Liver (tissue), 9 donors: ENCODE data around the gene D2HGDH. TPM values are rescaled to one million over a fixed set of nuclear protein-coding genes. Genes with fewer than 3 reads are reported as not detected.

ENCODE experiments used
- DNase-seq: peaks from one replicate; pipeline ENCODE4 v3.0.0-alpha.2; 2017; ENCODE audit warnings: low spot score
- H3K27ac ChIP-seq, 2 donors: one replicate each; pipeline ENCODE4 v1.7.0; 2013; ENCODE audit warnings: inconsistent platforms in 2 of 2, low read length in 2 of 2, control low read depth in 1 of 2, low read depth in 1 of 2, mild to moderate bottlenecking in 1 of 2
- H3K27me3 ChIP-seq, 4 donors: one replicate each; pipeline versions ENCODE4 v1.6.1 to v1.7.0; 2013; ENCODE audit warnings: low read length in 3 of 4, inconsistent platforms in 1 of 4, mild to moderate bottlenecking in 1 of 4, moderate library complexity in 1 of 4; ENCODE audit not compliant: control insufficient read depth in 4 of 4, insufficient read depth in 4 of 4
- H3K36me3 ChIP-seq, 4 donors: one replicate each; pipeline versions ENCODE4 v1.6.1 to v1.7.0; 2013; ENCODE audit warnings: low read length in 3 of 4, mild to moderate bottlenecking in 3 of 4, low read depth in 1 of 4, moderate library complexity in 1 of 4; ENCODE audit not compliant: control insufficient read depth in 4 of 4, insufficient read depth in 3 of 4
- H3K4me1 ChIP-seq, 4 donors: one replicate each; pipeline versions ENCODE4 v1.6.1 to v1.7.0; 2013; ENCODE audit warnings: low read length in 3 of 4, mild to moderate bottlenecking in 3 of 4, moderate library complexity in 1 of 4; ENCODE audit not compliant: control insufficient read depth in 4 of 4, insufficient read depth in 4 of 4
- H3K4me3 ChIP-seq, 3 donors: one replicate each; pipeline versions ENCODE4 v1.6.1 to v1.7.0; 2013; ENCODE audit warnings: low read length in 3 of 3, control low read depth in 1 of 3, low read depth in 1 of 3, mild to moderate bottlenecking in 1 of 3
- H3K9ac ChIP-seq, 2 donors: one replicate each; pipeline ENCODE4 v1.7.0; 2013; ENCODE audit warnings: low read length in 2 of 2, mild to moderate bottlenecking in 2 of 2, moderate library complexity in 2 of 2, control low read depth in 1 of 2, low read depth in 1 of 2
- H3K9me3 ChIP-seq, 4 donors: one replicate each; pipeline versions ENCODE4 v1.6.1 to v1.7.0; 2013; ENCODE audit warnings: low read length in 3 of 4; ENCODE audit not compliant: control insufficient read depth in 4 of 4
- ATF3 ChIP-seq: IDR thresholded peaks from 2 replicates; pipeline ENCODE4 v1.6.1; 2016; ENCODE audit warnings: antibody characterized with exemption
- EGR1 ChIP-seq, 2 donors: IDR thresholded peaks; 2 replicates each; pipeline ENCODE4 v1.6.1; 2016 to 2018; ENCODE audit warnings: antibody characterized with exemption in 2 of 2, low read depth in 2 of 2
- FOXA1 ChIP-seq: IDR thresholded peaks from 2 replicates; pipeline ENCODE4 v1.6.1; 2016; ENCODE audit warnings: antibody characterized with exemption
- FOXA2 ChIP-seq: IDR thresholded peaks from 2 replicates; pipeline ENCODE4 v1.6.1; 2016; ENCODE audit warnings: antibody characterized with exemption
- GABPA ChIP-seq, 2 donors: IDR thresholded peaks in 1 of 2; conservative IDR thresholded peaks in 1 of 2; 2 replicates each; pipeline ENCODE4 v1.6.1; 2016; ENCODE audit warnings: antibody characterized with exemption in 2 of 2, mild to moderate bottlenecking in 1 of 2, moderate library complexity in 1 of 2
- HNF4A ChIP-seq, 2 donors: conservative IDR thresholded peaks; 2 replicates each; pipeline ENCODE4 v1.6.1; 2016; ENCODE audit warnings: antibody characterized with exemption in 2 of 2, mild to moderate bottlenecking in 2 of 2
- HNF4G ChIP-seq: IDR thresholded peaks from 2 replicates; pipeline ENCODE4 v1.6.1; 2016; ENCODE audit warnings: antibody characterized with exemption
- JUND ChIP-seq, 2 donors: IDR thresholded peaks; 2 replicates each; pipeline ENCODE4 v1.6.1; 2016; ENCODE audit warnings: antibody characterized with exemption in 2 of 2
- MAX ChIP-seq: IDR thresholded peaks from 2 replicates; pipeline ENCODE4 v1.6.1; 2016; ENCODE audit warnings: antibody characterized with exemption
- NR2F2 ChIP-seq: IDR thresholded peaks from 2 replicates; pipeline ENCODE4 v1.6.1; 2016; ENCODE audit warnings: antibody characterized with exemption
- RAD21 ChIP-seq, 2 donors: IDR thresholded peaks; 2 replicates each; pipeline ENCODE4 v1.6.1; 2016; ENCODE audit warnings: antibody characterized with exemption in 2 of 2, mild to moderate bottlenecking in 2 of 2
- REST ChIP-seq: IDR thresholded peaks from 2 replicates; pipeline ENCODE4 v1.6.1; 2016; ENCODE audit warnings: antibody characterized with exemption, mild to moderate bottlenecking
- SP1 ChIP-seq: IDR thresholded peaks from 2 replicates; pipeline ENCODE4 v1.6.1; 2018; ENCODE audit warnings: antibody characterized with exemption, mild to moderate bottlenecking
- TAF1 ChIP-seq: conservative IDR thresholded peaks from 2 replicates; pipeline ENCODE4 v1.6.1; 2016; ENCODE audit warnings: antibody characterized with exemption, mild to moderate bottlenecking
- YY1 ChIP-seq: IDR thresholded peaks from 2 replicates; pipeline ENCODE4 v1.6.1; 2016; ENCODE audit warnings: antibody characterized with exemption, mild to moderate bottlenecking
- ZBTB33 ChIP-seq: IDR thresholded peaks from 2 replicates; pipeline ENCODE4 v1.6.1; 2016; ENCODE audit warnings: antibody characterized with exemption
- WGBS: extraction: QIAGEN DNeasy Blood & Tissue Kit; methylation state at CpG from one replicate; pipeline ENCODE4 v1.1.7; 2013; 5-methylcytosine and 5-hydroxymethylcytosine counted together
- polyA plus RNA-seq, 2 donors: library from polyadenylated mRNA; stranded (reverse) in 1 of 2; unstranded in 1 of 2; fragments of 200-250 nt in 1 of 2; fragments of >200 nt in 1 of 2; fragmentation: Nextera tagmentation in 1 of 2; extraction: Ambion mirVana in 1 of 2; gene quantifications; one replicate each; pipeline versions ENCODE4 v1.2.1 to v1.2.3, GENCODE V29; 2013 to 2015
- total RNA-seq, 2 donors: library from RNA; depleted of rRNA; stranded (reverse); fragments of >200 nt; gene quantifications; one replicate each; pipeline ENCODE4 v1.2.3, GENCODE V29; 2014
- donor health status: healthy.
- donor health status: healthy.
- donor health status: healthy.
- donor health status: healthy.
- donor health status: healthy.

Gene D2HGDH
- total and polyA plus RNA-seq, 4 donors: 6.4 to 25.0 (median 13.5) TPM

GRCh38 chr2:241816431-241817121, 82.1 kb downstream of the D2HGDH start:
- Histone ChIP-seq H3K4me3 (no peak overlapping the region), H3K36me3 (peaks cover 0 to 2% (median 0%) of the 10 kb centered on the region in 4 donors), H3K4me1 (peaks cover 11 to 30% (median 19%) of the 10 kb centered on the region in 4 donors), H3K9ac (no peak overlapping the region), H3K27me3 (no peaks in the 10 kb centered on the region), H3K9me3 (no peaks in the 10 kb centered on the region), H3K27ac (no peak overlapping the region)
- no peak for TF ChIP-seq TAF1
- TF ChIP-seq HNF4G: no peak
- TF ChIP-seq EGR1 (IDR thresholded peaks at IDR 0.05; ENCODE audit: low read depth in 2 of 2): no peak
- TF ChIP-seq NR2F2: no peak
- no peak for TF ChIP-seq SP1
- no peak for TF ChIP-seq MAX
- no peak for TF ChIP-seq REST
- no peak for TF ChIP-seq JUND (IDR thresholded peaks at IDR 0.05)
- TF ChIP-seq FOXA1: no peak
- TF ChIP-seq ZBTB33: no peak
- TF ChIP-seq HNF4A (conservative IDR thresholded peaks at IDR 0.05): no peak
- TF ChIP-seq GABPA (IDR thresholded peaks at IDR 0.05 in 1 of 2, conservative IDR thresholded peaks at IDR 0.05 in 1 of 2): no peak
- no peak for TF ChIP-seq YY1
- no peak for TF ChIP-seq RAD21 (IDR thresholded peaks at IDR 0.05)
- no peak for TF ChIP-seq ATF3
- no peak for TF ChIP-seq FOXA2
- DNase-seq: no peak
- WGBS: 87% methylated on average over 33 of the region's 33 CpGs

- no peak for DNase-seq
- Histone ChIP-seq H3K4me3 (no peak overlapping the region), H3K27ac (no peak overlapping the region), H3K9ac (no peak overlapping the region), H3K9me3 (no peaks in the 10 kb centered on the region), H3K4me1 (peaks cover 8 to 23% (median 14%) of the 10 kb centered on the region in 4 donors), H3K36me3 (peaks cover 0 to 2% (median 0%) of the 10 kb centered on the region in 4 donors), H3K27me3 (no peaks in the 10 kb centered on the region)
- TF ChIP-seq GABPA (IDR thresholded peaks at IDR 0.05 in 1 of 2, conservative IDR thresholded peaks at IDR 0.05 in 1 of 2) (no peak), ZBTB33 (no peak), REST (no peak), NR2F2 (peak; percentile 26)
- 62% methylated on average over 16 of the region's 16 CpGs for WGBS
Observed at GRCh38 chr2:241817126-241817820, 82.8 kb downstream of the D2HGDH start.
